CD14-positive monocyte (primary cell): ENCODE data around the gene DYSF. TPM values are rescaled to one million over a fixed set of nuclear protein-coding genes. Genes with fewer than 3 reads are reported as not detected.
A peak's percentile ranks its signal among the peaks of the same experiment; 100 is the strongest.

ENCODE experiments used
- DNase-seq, 3 donors: peaks; one replicate each; pipeline ENCODE4 v3.0.0-alpha.2; 2011 to 2022
- H2AFZ ChIP-seq: 2 replicates; pipeline ENCODE4 v1.6.0; 2012; ENCODE audit warnings: mild to moderate bottlenecking, low read depth, low read length, inconsistent platforms; ENCODE audit not compliant: insufficient read depth, poor library complexity, severe bottlenecking
- H3K27ac ChIP-seq, 2 donors: 1 replicate in 1 of 2; 2 replicates in 1 of 2; pipeline ENCODE4 v1.5.1; 2012 to 2013; ENCODE audit warnings: low read length in 2 of 2, control low read depth in 1 of 2, inconsistent platforms in 1 of 2, low read depth in 1 of 2, mild to moderate bottlenecking in 1 of 2
- H3K27me3 ChIP-seq, 2 donors: one replicate each; pipeline versions ENCODE4 v1.6.0 to v1.6.1; 2011 to 2013; ENCODE audit warnings: low read length in 2 of 2; ENCODE audit not compliant: control insufficient read depth in 2 of 2, insufficient read depth in 2 of 2
- H3K36me3 ChIP-seq, 2 donors: replicated peaks in 1 of 2; 1 replicate in 1 of 2; 2 replicates in 1 of 2; pipeline versions ENCODE4 v1.5.1 to v1.6.1; 2012 to 2013; ENCODE audit warnings: low read length in 2 of 2, control low read depth in 1 of 2, inconsistent platforms in 1 of 2, mild to moderate bottlenecking in 1 of 2; ENCODE audit not compliant: insufficient read depth in 2 of 2, control insufficient read depth in 1 of 2
- H3K4me1 ChIP-seq, 2 donors: 1 replicate in 1 of 2; 2 replicates in 1 of 2; pipeline versions ENCODE4 v1.5.1 to v1.6.1; 2012 to 2013; ENCODE audit warnings: low read length in 2 of 2, control low read depth in 1 of 2, inconsistent platforms in 1 of 2, mild to moderate bottlenecking in 1 of 2, moderate library complexity in 1 of 2; ENCODE audit not compliant: insufficient read depth in 2 of 2, control insufficient read depth in 1 of 2
- H3K4me2 ChIP-seq: replicated peaks from 2 replicates; pipeline ENCODE3; 2012; ENCODE audit warnings: low read length, moderate library complexity, mild to moderate bottlenecking; ENCODE audit not compliant: poor library complexity, severe bottlenecking; ENCODE audit errors: extremely low read depth
- H3K4me3 ChIP-seq, 3 experiments: fragments of 200-600 bp in 1 of 3; sonication (generic) in 1 of 3; replicated peaks in 1 of 3; 1 replicate in 2 of 3; 2 replicates in 1 of 3; pipeline ENCODE4 v1.5.1; 2011 to 2013; ENCODE audit warnings: low read length in 3 of 3, mild to moderate bottlenecking in 3 of 3, control low read depth in 2 of 3, low read depth in 2 of 3, inconsistent platforms in 1 of 3, moderate library complexity in 1 of 3
- H3K79me2 ChIP-seq: 2 replicates; pipeline ENCODE4 v1.6.0; 2012; ENCODE audit warnings: mild to moderate bottlenecking, control low read depth, inconsistent platforms, low read length, moderate library complexity; ENCODE audit not compliant: insufficient read depth
- H3K9ac ChIP-seq: 2 replicates; pipeline ENCODE4 v1.6.0; 2017; ENCODE audit warnings: low read length, mild to moderate bottlenecking; ENCODE audit not compliant: insufficient read depth, poor library complexity, severe bottlenecking
- H3K9me3 ChIP-seq, 2 donors: replicated peaks in 1 of 2; 1 replicate in 1 of 2; 2 replicates in 1 of 2; pipeline versions ENCODE4 v1.5.1 to v1.6.1; 2012 to 2013; ENCODE audit warnings: low read length in 2 of 2, control low read depth in 1 of 2; ENCODE audit not compliant: control insufficient read depth in 1 of 2, insufficient read depth in 1 of 2
- H4K20me1 ChIP-seq: 2 replicates; pipeline ENCODE4 v1.6.0; 2012; ENCODE audit warnings: mild to moderate bottlenecking, low read length, control low read depth, moderate library complexity; ENCODE audit not compliant: insufficient read depth
- H3K27ac Mint-ChIP-seq, 7 donors: one replicate each; pipeline ENCODE4 v1.8.0; 2020; ENCODE audit warnings: mild to moderate bottlenecking in 7 of 7, mixed read lengths in 7 of 7, moderate library complexity in 6 of 7, inconsistent platforms in 2 of 7
- H3K27me3 Mint-ChIP-seq, 3 donors: one replicate each; pipeline ENCODE4 v1.8.0; 2021 to 2022; ENCODE audit warnings: low read depth in 3 of 3, mild to moderate bottlenecking in 3 of 3, mixed read lengths in 3 of 3, moderate library complexity in 3 of 3, inconsistent platforms in 1 of 3
- H3K36me3 Mint-ChIP-seq, 2 donors: one replicate each; pipeline ENCODE4 v1.8.0; 2020; ENCODE audit warnings: mixed read lengths in 2 of 2, inconsistent platforms in 1 of 2, mild to moderate bottlenecking in 1 of 2
- H3K4me1 Mint-ChIP-seq: one replicate; pipeline ENCODE4 v1.8.0; 2020; ENCODE audit warnings: mild to moderate bottlenecking, mixed read lengths
- H3K4me3 Mint-ChIP-seq, 2 donors: one replicate each; pipeline ENCODE4 v1.8.0; 2020; ENCODE audit warnings: mild to moderate bottlenecking in 2 of 2, mixed read lengths in 2 of 2, moderate library complexity in 1 of 2
- H3K9me3 Mint-ChIP-seq, 7 donors: one replicate each; pipeline ENCODE4 v1.8.0; 2020 to 2022; ENCODE audit warnings: mixed read lengths in 7 of 7, mild to moderate bottlenecking in 6 of 7, moderate library complexity in 6 of 7, inconsistent platforms in 2 of 7
- CTCF ChIP-seq: fragments of 200-600 bp; IDR thresholded peaks from one replicate; pipeline ENCODE4 v1.8.0; 2022; ENCODE audit warnings: antibody characterized with exemption, mild to moderate bottlenecking
- WGBS: methylation state at CpG from one replicate; pipeline ENCODE4 v1.1.5; 2013; ENCODE audit warnings: missing lambda C conversion rate; ENCODE audit not compliant: insufficient coverage; 5-methylcytosine and 5-hydroxymethylcytosine counted together
- intact Hi-C, 2 donors: fragments of 100-400 bp; cut with micrococcal nuclease; formaldehyde crosslinking; loops; one replicate each; pipeline versions ENCODE4 v1.15.0 to v1.15.1; 2023
- polyA plus RNA-seq, 3 donors: library from polyadenylated mRNA; depleted of rRNA in 1 of 3; unstranded in 2 of 3; stranded (reverse) in 1 of 3; fragments of 300-500 nt in 2 of 3; fragments of >200 nt in 1 of 3; fragmentation: Illumina TruSeq in 2 of 3; gene quantifications; 1 replicate in 2 of 3; 2 replicates in 1 of 3; pipeline ENCODE4 v1.2.3, GENCODE V29; 2012 to 2021

DYSF gene
- polyA plus RNA-seq, 3 donors = 16.1 to 72.5 (median 31.2) TPM

DNA sequence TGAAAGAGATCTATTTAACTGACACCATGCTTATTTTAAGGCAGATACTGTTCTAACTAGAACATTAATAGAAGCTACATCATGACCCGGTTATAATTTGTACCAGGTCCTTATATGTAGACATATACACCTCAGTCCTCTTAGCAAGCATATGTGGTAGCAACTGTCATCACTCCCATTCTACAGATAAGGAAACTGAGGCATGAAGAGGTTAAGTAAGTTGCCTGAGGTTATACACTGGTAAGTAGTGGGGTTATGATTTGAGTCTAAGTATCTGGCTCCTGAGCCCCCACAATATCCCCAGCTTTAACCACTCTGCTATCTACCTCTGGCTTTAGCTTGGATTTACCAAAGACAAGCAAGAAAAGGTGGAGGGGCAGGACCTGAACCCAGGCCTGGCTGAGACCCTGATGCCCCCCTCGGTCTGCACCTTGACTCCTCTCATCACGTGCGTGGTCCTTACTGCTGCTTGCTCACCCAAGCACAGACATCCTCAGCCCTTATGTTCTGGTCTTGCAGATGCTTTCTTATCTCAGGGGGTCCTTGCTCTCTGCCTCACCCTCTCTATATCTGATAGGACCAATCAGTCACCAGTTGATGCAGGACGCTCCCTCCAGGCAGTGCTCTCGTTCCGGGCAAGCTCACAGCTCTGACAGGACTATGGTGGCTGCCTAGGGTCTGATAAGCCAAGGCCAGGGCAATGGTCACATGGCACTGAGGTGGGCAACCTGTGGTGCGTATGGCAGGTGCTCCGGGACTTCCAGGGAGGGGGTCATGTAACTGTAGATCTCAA, 4.0 kb downstream of the DYSF start:
- Mint-ChIP-seq H3K4me3 (no peak overlapping the region), H3K36me3 (peaks cover 47 to 65% of the 10 kb centered on the region in 2 donors), H3K27me3 (peaks cover 2 to 11% (median 8%) of the 10 kb centered on the region in 3 donors), H3K27ac (peak overlapping the region in 5 of 7 donors; percentile 35 to 63 (median 44)), H3K9me3 (peaks cover 3 to 11% (median 6%) of the 10 kb centered on the region in 7 donors), H3K4me1 (peaks cover 76% of the 10 kb centered on the region)
- no peak overlapping the region for H3K9ac ChIP-seq
- H3K4me3 ChIP-seq = peak overlapping the region in 1 of 3 experiments; percentile 96
- no peak for TF ChIP-seq CTCF
- H3K36me3 ChIP-seq = peaks cover 19 to 58% of the 10 kb centered on the region in 2 donors
- intact Hi-C loops = no loop called here
- peaks cover 0 to 6% of the 10 kb centered on the region in 2 donors for H3K9me3 ChIP-seq
- H3K27ac ChIP-seq = peak overlapping the region in 1 of 2 donors; percentile 76
- peaks cover 79% of the 10 kb centered on the region for H4K20me1 ChIP-seq
- H3K79me2 ChIP-seq = peaks cover 93% of the 10 kb centered on the region
- no peaks in the 10 kb centered on the region for H3K27me3 ChIP-seq
- 98% methylated on average over 8 of the region's 9 CpGs for WGBS
- DNase-seq = no peak
- H2AFZ ChIP-seq = no peak overlapping the region
- H3K4me2 ChIP-seq = no peak overlapping the region
- peaks cover 52 to 76% of the 10 kb centered on the region in 2 donors for H3K4me1 ChIP-seq

DNA sequence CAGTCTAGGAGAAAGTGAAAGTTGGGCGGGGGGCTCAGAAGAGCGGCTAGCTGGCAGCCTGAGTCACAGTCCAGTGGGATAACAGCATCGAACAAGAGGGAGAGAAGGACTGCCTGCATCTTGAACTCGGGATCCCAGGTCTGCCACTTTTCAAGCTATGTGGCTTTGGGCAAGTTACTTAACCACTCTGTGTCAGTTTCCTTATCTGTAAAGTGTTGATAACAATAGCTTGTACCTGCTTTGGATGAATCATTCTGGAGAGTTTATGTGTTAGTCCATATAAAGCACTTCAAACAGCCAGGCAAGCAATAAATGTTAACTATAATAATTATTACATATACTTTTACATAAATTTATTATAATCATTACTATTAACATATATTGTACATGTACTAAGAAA, 4.6 kb downstream of the DYSF start:
- H3K27ac Mint-ChIP-seq = peak overlapping the region in 3 of 7 donors; percentile 44 to 63 (median 50)
- H3K27me3 Mint-ChIP-seq = peaks cover 3 to 13% (median 8%) of the 10 kb centered on the region in 3 donors
- H3K4me1 ChIP-seq = peaks cover 46 to 70% of the 10 kb centered on the region in 2 donors

More for the DNA sequence above, 4.6 kb downstream of the DYSF start:
- no peak overlapping the region for H3K4me3 Mint-ChIP-seq
- Histone ChIP-seq H4K20me1 (peaks cover 85% of the 10 kb centered on the region), H3K4me2 (no peak overlapping the region), H3K27ac (peak overlapping the region in 1 of 2 donors; percentile 76), H3K9ac (no peak overlapping the region), H3K36me3 (peaks cover 19 to 64% of the 10 kb centered on the region in 2 donors), H3K9me3 (peaks cover 0 to 12% of the 10 kb centered on the region in 2 donors), H2AFZ (no peak overlapping the region), H3K4me3 (peak overlapping the region in 1 of 3 experiments; percentile 8), H3K27me3 (no peaks in the 10 kb centered on the region), H3K79me2 (peaks cover 99% of the 10 kb centered on the region)
- H3K36me3 Mint-ChIP-seq = peaks cover 52 to 65% of the 10 kb centered on the region in 2 donors
- no peak for DNase-seq
- no peak for TF ChIP-seq CTCF
- H3K4me1 Mint-ChIP-seq = peaks cover 72% of the 10 kb centered on the region
- WGBS = 93% methylated on average over 4 of the region's 4 CpGs
- peaks cover 4 to 17% (median 11%) of the 10 kb centered on the region in 7 donors for H3K9me3 Mint-ChIP-seq
- intact Hi-C loops = no loop called here
